SK-N-SH (cell line): ENCODE data around the gene RNF44. TPM values are rescaled to one million over a fixed set of nuclear protein-coding genes. Genes with fewer than 3 reads are reported as not detected.

Experiments used
- CTCF ChIA-PET: fragments of 300-600, 350-600 bp; formaldehyde crosslinking; extraction: SDS; loops from one replicate; lab custom pipeline; 2021; lab: Yijun Ruan, JAX
- POLR2A ChIA-PET: fragments of 350-600 bp; sonication (Branson Sonifier 250); formaldehyde crosslinking; extraction: SDS; loops from one replicate; lab custom pipeline; 2020; ENCODE audit warnings: antibody characterized with exemption, inconsistent platforms; lab: Yijun Ruan, JAX
- DNase-seq: peaks from one replicate; pipeline ENCODE4 v3.0.0; 2012
- H2AFZ ChIP-seq: fragments of 200-600 bp; sonication (generic); 2 replicates; pipeline ENCODE4 v1.8.1; 2016; ENCODE audit warnings: antibody characterized with exemption, mild to moderate bottlenecking, low read depth
- H3F3A ChIP-seq: fragments of 200-600 bp; sonication (generic); replicated peaks from 2 replicates; pipeline ENCODE3; 2016; ENCODE audit warnings: antibody characterized with exemption, mild to moderate bottlenecking; ENCODE audit not compliant: insufficient read depth
- H3K27ac ChIP-seq, 2 experiments: fragments of 200-500 bp in 1 of 2; fragments of 200-600 bp in 1 of 2; sonication (Bioruptor generic) in 1 of 2; sonication (generic), shearing (Covaris generic) in 1 of 2; 2 replicates each; pipeline versions ENCODE4 v1.5.1 to v1.6.1; 2014 to 2016; ENCODE audit warnings: low read depth in 2 of 2, inconsistent platforms in 1 of 2, low read length in 1 of 2, mild to moderate bottlenecking in 1 of 2, mixed read lengths in 1 of 2
- H3K27me3 ChIP-seq: fragments of 200-600 bp; sonication (generic), shearing (Covaris generic); 2 replicates; pipeline ENCODE4 v1.6.1; 2016; ENCODE audit warnings: mixed run types; ENCODE audit not compliant: insufficient read depth
- H3K36me3 ChIP-seq, 2 experiments: fragments of 200-500 bp in 1 of 2; fragments of 200-600 bp in 1 of 2; sonication (Bioruptor generic) in 1 of 2; sonication (generic) in 1 of 2; replicated peaks in 1 of 2; 2 replicates each; pipeline versions ENCODE3 to v1.5.1; 2014 to 2016; ENCODE audit warnings: low read length in 1 of 2, mild to moderate bottlenecking in 1 of 2; ENCODE audit not compliant: insufficient read depth in 2 of 2, control insufficient read depth in 1 of 2
- H3K4me1 ChIP-seq, 2 experiments: fragments of 200-500 bp in 1 of 2; fragments of 200-600 bp in 1 of 2; sonication (Bioruptor generic) in 1 of 2; sonication (generic), shearing (Covaris generic) in 1 of 2; 2 replicates each; pipeline versions ENCODE4 v1.5.1 to v1.6.1; 2014 to 2016; ENCODE audit warnings: low read depth in 1 of 2, low read length in 1 of 2, mixed run types in 1 of 2; ENCODE audit not compliant: insufficient read depth in 2 of 2, control insufficient read depth in 1 of 2
- H3K4me2 ChIP-seq: fragments of 200-600 bp; sonication (generic), shearing (Covaris generic); 2 replicates; pipeline ENCODE4 v1.6.1; 2017; ENCODE audit warnings: mixed run types
- H3K4me3 ChIP-seq, 2 experiments: fragments of 200-500 bp in 1 of 2; fragments of 200-600 bp in 1 of 2; sonication (Bioruptor generic) in 1 of 2; sonication (generic), shearing (Covaris generic) in 1 of 2; 2 replicates each; pipeline versions ENCODE4 v1.5.1 to v1.8.1; 2014 to 2016; ENCODE audit warnings: low read depth in 2 of 2, inconsistent platforms in 1 of 2, low read length in 1 of 2, mild to moderate bottlenecking in 1 of 2, mixed read lengths in 1 of 2, moderate library complexity in 1 of 2
- H3K79me2 ChIP-seq: fragments of 200-600 bp; sonication (generic); 2 replicates; pipeline ENCODE4 v1.8.1; 2017; ENCODE audit warnings: mild to moderate bottlenecking; ENCODE audit not compliant: insufficient read depth
- H3K9ac ChIP-seq: fragments of 200-600 bp; sonication (generic); 2 replicates; pipeline ENCODE4 v1.6.1; 2017; ENCODE audit warnings: mixed run types
- H3K9me2 ChIP-seq: fragments of 200-600 bp; sonication (generic); 2 replicates; pipeline ENCODE4 v1.6.1; 2017; ENCODE audit warnings: mixed run types
- H3K9me3 ChIP-seq: fragments of 200-600 bp; sonication (generic); 2 replicates; pipeline ENCODE4 v1.6.1; 2017; ENCODE audit warnings: mixed run types, mild to moderate bottlenecking, moderate library complexity
- H4K20me1 ChIP-seq: fragments of 200-600 bp; sonication (generic); 2 replicates; pipeline ENCODE4 v1.6.1; 2017; ENCODE audit warnings: mild to moderate bottlenecking, mixed run types; ENCODE audit not compliant: insufficient read depth
- EP300 ChIP-seq, 2 experiments: IDR thresholded peaks; 2 replicates each; pipeline versions ENCODE4 v1.4.0 to v1.6.1; 2012; ENCODE audit warnings: borderline replicate concordance in 1 of 2, low read depth in 1 of 2, low read length in 1 of 2
- FOSL2 ChIP-seq: IDR thresholded peaks from 2 replicates; pipeline ENCODE4 v1.4.0; 2012; ENCODE audit warnings: low read depth, mild to moderate bottlenecking, moderate library complexity, borderline replicate concordance
- FOXJ3 ChIP-seq: sonication (generic); formaldehyde crosslinking; IDR thresholded peaks from 2 replicates; pipeline ENCODE4 v1.5.1; 2020; ENCODE audit warnings: mild to moderate bottlenecking, missing genetic modification reagents
- GATA2 ChIP-seq: sonication (generic); formaldehyde crosslinking; IDR thresholded peaks from 2 replicates; pipeline ENCODE4 v1.5.0; 2020; ENCODE audit warnings: mild to moderate bottlenecking, missing genetic modification reagents
- IRF3 ChIP-seq: fragments of 150-350 bp; IDR thresholded peaks from 2 replicates; pipeline ENCODE4 v1.6.1; 2016; ENCODE audit warnings: mild to moderate bottlenecking, low read depth, low read length
- MAX ChIP-seq: IDR thresholded peaks from 2 replicates; pipeline ENCODE4 v1.4.0; 2012; ENCODE audit warnings: low read depth
- MXI1 ChIP-seq: IDR thresholded peaks from 2 replicates; pipeline ENCODE4 v1.6.1; 2012; ENCODE audit warnings: mild to moderate bottlenecking, low read depth, low read length, improper control_type of control experiment
- NRF1 ChIP-seq: IDR thresholded peaks from 2 replicates; pipeline ENCODE4 v1.6.1; 2012; ENCODE audit warnings: low read depth, mild to moderate bottlenecking, low read length
- POLR2AphosphoS5 ChIP-seq: IDR thresholded peaks from 2 replicates; pipeline ENCODE4 v1.6.1; 2012; ENCODE audit warnings: low read depth, low read length
- REST ChIP-seq: IDR thresholded peaks from 2 replicates; pipeline ENCODE4 v1.6.1; 2012; ENCODE audit warnings: mild to moderate bottlenecking, low read depth, low read length, moderate library complexity
- RXRA ChIP-seq: IDR thresholded peaks from 2 replicates; pipeline ENCODE4 v1.4.0; 2012; ENCODE audit warnings: low read depth, mild to moderate bottlenecking, borderline replicate concordance
- YY1 ChIP-seq: IDR thresholded peaks from 2 replicates; pipeline ENCODE4 v1.4.0; 2012; ENCODE audit warnings: low read depth, mild to moderate bottlenecking
- ZBTB33 ChIP-seq: IDR thresholded peaks from 2 replicates; pipeline ENCODE4 v1.4.0; 2012; ENCODE audit warnings: low read depth, borderline replicate concordance
- WGBS: methylation state at CpG from one replicate; pipeline ENCODE4 v1.1.6; 2017; ENCODE audit warnings: low lambda C conversion rate; 5-methylcytosine and 5-hydroxymethylcytosine counted together
- polyA plus RNA-seq, 3 experiments: library from polyadenylated mRNA; depleted of rRNA; stranded (reverse); fragments of >200 nt; gene quantifications; 2 replicates each; pipeline ENCODE4 v1.2.3, GENCODE V29; 2012

The RNF44 gene
- polyA plus RNA-seq, 1 of the 3 experiments (the other 2 are of a cell fraction) = 17.9 TPM

GRCh38 chr5:176492431-176492830 is 44.8 kb downstream of the RNF44 start (continued):
- no peak for TF ChIP-seq GATA2
- no peak for TF ChIP-seq FOSL2
- TF ChIP-seq NRF1 = no peak
- TF ChIP-seq MXI1 = no peak
- no peak for TF ChIP-seq POLR2AphosphoS5
- TF ChIP-seq, all 33 proteins: peak for 0

- Histone ChIP-seq H3K79me2 (peaks cover 20% of the 10 kb centered on the region; the same call in 1 of the 2 replicates), H3K27ac (no peak overlapping the region), H3F3A (peaks cover 4% of the 10 kb centered on the region), H3K4me3 (no peak overlapping the region), H2AFZ (no peak overlapping the region), H4K20me1 (no peaks in the 10 kb centered on the region), H3K27me3 (no peaks in the 10 kb centered on the region), H3K4me1 (no peaks in the 10 kb centered on the region), H3K9me3 (no peaks in the 10 kb centered on the region), H3K9me2 (no peaks in the 10 kb centered on the region), H3K4me2 (no peak overlapping the region), H3K36me3 (peaks cover 74 to 75% of the 10 kb centered on the region in 2 experiments), H3K9ac (no peak overlapping the region)
- ChIA-PET POLR2A (no interaction called here), CTCF (interaction anchor here (1.0 kb wide), 1 partner anchor 44 kb away, joined by 3 read pairs; no protein-coding TSS in a partner anchor)
- no peak for DNase-seq
- WGBS = 93% methylated on average over 8 of the region's 8 CpGs
- TF ChIP-seq FOXJ3 (CRISPR knock-in tag) = no peak
- no peak for TF ChIP-seq YY1
- no peak for TF ChIP-seq ZBTB33
- TF ChIP-seq IRF3 = no peak
- TF ChIP-seq REST = no peak
- TF ChIP-seq MAX = no peak
- TF ChIP-seq RXRA = no peak
- TF ChIP-seq EP300 (IDR thresholded peaks at IDR 0.05; ENCODE audit: borderline replicate concordance in 1 of 2, low read depth in 1 of 2, low read length in 1 of 2) = no peak
Observed at GRCh38 chr5:176491901-176492300, 45.3 kb downstream of the RNF44 start.
